ENCODE results near the gene PRDM15. TPM values are rescaled to one million over a fixed set of nuclear protein-coding genes. Genes with fewer than 3 reads are reported as not detected.

PRDM15 gene
- total RNA-seq, 2 donors from 2014 or later = 12.1 to 14.6 TPM

GRCh38 chr21:41825216-41825615 is 53.9 kb downstream of the PRDM15 start:
- Mint-ChIP-seq H3K4me1 (ENCODE audit: low read depth) (no peaks in the 10 kb centered on the region), H3K36me3 (ENCODE audit: insufficient read depth in 2 of 2) (peaks cover 0 to 4% of the 10 kb centered on the region in 2 donors), H3K27me3 (ENCODE audit: low read depth) (no peaks in the 10 kb centered on the region), H3K4me3 (no peak overlapping the region), H3K27ac (no peak overlapping the region), H3K9me3 (no peaks in the 10 kb centered on the region)
- ATAC-seq (replicated peaks in 1 of 2) (no peak), DNase-seq (no peak)

- no peaks in the 10 kb centered on the region for H3K27me3 Mint-ChIP-seq (ENCODE audit: low read depth)
- H3K36me3 Mint-ChIP-seq (ENCODE audit: insufficient read depth in 2 of 2) = peaks cover 0 to 4% of the 10 kb centered on the region in 2 donors
- H3K4me1 Mint-ChIP-seq (ENCODE audit: low read depth) = no peaks in the 10 kb centered on the region
- no peak overlapping the region for H3K4me3 Mint-ChIP-seq
- H3K9me3 Mint-ChIP-seq = no peaks in the 10 kb centered on the region
- ATAC-seq (replicated peaks in 1 of 2) = no peak
- no peak overlapping the region for H3K27ac Mint-ChIP-seq
- no peak for DNase-seq
Observed at GRCh38 chr21:41824466-41825207, 54.5 kb downstream of the PRDM15 start.

GRCh38 chr21:41823906-41824305 is 55.2 kb downstream of the PRDM15 start:
- Mint-ChIP-seq H3K27me3 (ENCODE audit: low read depth) (no peaks in the 10 kb centered on the region), H3K27ac (no peak overlapping the region), H3K9me3 (no peaks in the 10 kb centered on the region), H3K36me3 (ENCODE audit: insufficient read depth in 2 of 2) (peaks cover 0 to 4% of the 10 kb centered on the region in 2 donors), H3K4me1 (ENCODE audit: low read depth) (no peaks in the 10 kb centered on the region), H3K4me3 (no peak overlapping the region)
- no peak for DNase-seq
- no peak for ATAC-seq (replicated peaks in 1 of 2)

- H3K27ac Mint-ChIP-seq = no peak overlapping the region
- no peaks in the 10 kb centered on the region for H3K4me1 Mint-ChIP-seq (ENCODE audit: low read depth)
- H3K27me3 Mint-ChIP-seq (ENCODE audit: low read depth) = no peaks in the 10 kb centered on the region
- H3K4me3 Mint-ChIP-seq = no peak overlapping the region
- no peak for DNase-seq
- peaks cover 0 to 4% of the 10 kb centered on the region in 2 donors for H3K36me3 Mint-ChIP-seq (ENCODE audit: insufficient read depth in 2 of 2)
- ATAC-seq (replicated peaks in 1 of 2) = no peak
- H3K9me3 Mint-ChIP-seq = no peaks in the 10 kb centered on the region
Observed at GRCh38 chr21:41823166-41823565, 56.0 kb downstream of the PRDM15 start.

GRCh38 chr21:41821756-41822431 is 57.2 kb downstream of the PRDM15 start:
- ATAC-seq (replicated peaks in 1 of 2) (no peak), DNase-seq (no peak)
- Mint-ChIP-seq H3K36me3 (ENCODE audit: insufficient read depth in 2 of 2) (peaks cover 0 to 4% of the 10 kb centered on the region in 2 donors), H3K4me1 (ENCODE audit: low read depth) (peaks cover 6% of the 10 kb centered on the region), H3K4me3 (no peak overlapping the region), H3K27ac (no peak overlapping the region), H3K9me3 (no peaks in the 10 kb centered on the region), H3K27me3 (ENCODE audit: low read depth) (no peaks in the 10 kb centered on the region)

GRCh38 chr21:41821081-41821755 is 57.9 kb downstream of the PRDM15 start:
- H3K36me3 Mint-ChIP-seq (ENCODE audit: insufficient read depth in 2 of 2) = peaks cover 0 to 4% of the 10 kb centered on the region in 2 donors
- no peaks in the 10 kb centered on the region for H3K27me3 Mint-ChIP-seq (ENCODE audit: low read depth)
- no peak overlapping the region for H3K4me3 Mint-ChIP-seq
- no peaks in the 10 kb centered on the region for H3K9me3 Mint-ChIP-seq
- no peak for ATAC-seq (replicated peaks in 1 of 2)
- DNase-seq = no peak
- H3K4me1 Mint-ChIP-seq (ENCODE audit: low read depth) = peaks cover 9% of the 10 kb centered on the region
- no peak overlapping the region for H3K27ac Mint-ChIP-seq

GRCh38 chr21:41820384-41821080 is 58.6 kb downstream of the PRDM15 start:
- no peaks in the 10 kb centered on the region for H3K27me3 Mint-ChIP-seq (ENCODE audit: low read depth)
- ATAC-seq (replicated peaks in 1 of 2) = no peak
- no peak for DNase-seq
- H3K4me1 Mint-ChIP-seq (ENCODE audit: low read depth) = peaks cover 9% of the 10 kb centered on the region
- H3K36me3 Mint-ChIP-seq (ENCODE audit: insufficient read depth in 2 of 2) = peaks cover 0 to 6% of the 10 kb centered on the region in 2 donors
- H3K9me3 Mint-ChIP-seq = no peaks in the 10 kb centered on the region
- no peak overlapping the region for H3K27ac Mint-ChIP-seq
- no peak overlapping the region for H3K4me3 Mint-ChIP-seq

GRCh38 chr21:41819856-41820281 is 59.3 kb downstream of the PRDM15 start:
- Mint-ChIP-seq H3K4me1 (ENCODE audit: low read depth) (peaks cover 9% of the 10 kb centered on the region), H3K4me3 (no peak overlapping the region), H3K27ac (no peak overlapping the region), H3K27me3 (ENCODE audit: low read depth) (no peaks in the 10 kb centered on the region), H3K9me3 (no peaks in the 10 kb centered on the region), H3K36me3 (ENCODE audit: insufficient read depth in 2 of 2) (peaks cover 0 to 6% of the 10 kb centered on the region in 2 donors)
- ATAC-seq (replicated peaks in 1 of 2) = no peak
- DNase-seq = no peak

- Mint-ChIP-seq H3K4me1 (ENCODE audit: low read depth) (peaks cover 9% of the 10 kb centered on the region), H3K36me3 (ENCODE audit: insufficient read depth in 2 of 2) (peaks cover 0 to 6% of the 10 kb centered on the region in 2 donors), H3K9me3 (no peaks in the 10 kb centered on the region), H3K27me3 (ENCODE audit: low read depth) (no peaks in the 10 kb centered on the region), H3K27ac (no peak overlapping the region), H3K4me3 (no peak overlapping the region)
- DNase-seq (no peak), ATAC-seq (replicated peaks in 1 of 2) (no peak)
Observed at GRCh38 chr21:41819236-41819855, 59.8 kb downstream of the PRDM15 start.

GRCh38 chr21:41817877-41818855 is 61.0 kb downstream of the PRDM15 start:
- H3K27me3 Mint-ChIP-seq (ENCODE audit: low read depth) = no peaks in the 10 kb centered on the region
- H3K9me3 Mint-ChIP-seq = no peaks in the 10 kb centered on the region
- H3K36me3 Mint-ChIP-seq (ENCODE audit: insufficient read depth in 2 of 2) = peaks cover 0 to 3% of the 10 kb centered on the region in 2 donors
- no peak overlapping the region for H3K27ac Mint-ChIP-seq
- DNase-seq (no peak), ATAC-seq (replicated peaks in 1 of 2) (no peak)
- peaks cover 9% of the 10 kb centered on the region for H3K4me1 Mint-ChIP-seq (ENCODE audit: low read depth)
- H3K4me3 Mint-ChIP-seq = no peak overlapping the region

- Mint-ChIP-seq H3K9me3 (no peaks in the 10 kb centered on the region), H3K4me1 (ENCODE audit: low read depth) (peaks cover 9% of the 10 kb centered on the region), H3K36me3 (ENCODE audit: insufficient read depth in 2 of 2) (peaks cover 0 to 2% of the 10 kb centered on the region in 2 donors), H3K27me3 (ENCODE audit: low read depth) (no peaks in the 10 kb centered on the region), H3K4me3 (no peak overlapping the region), H3K27ac (no peak overlapping the region)
- DNase-seq (peak; percentile 41 to 49), ATAC-seq (replicated peaks in 1 of 2) (peak; percentile 50 to 73)
Observed at GRCh38 chr21:41817228-41817627, 61.9 kb downstream of the PRDM15 start.
